ENCODE data around the gene GSTT2. TPM values are rescaled to one million over a fixed set of nuclear protein-coding genes. Genes with fewer than 3 reads are reported as not detected.

GSTT2 gene
- polyA plus RNA-seq, 2 of the 4 experiments (the other 2 are of a cell fraction): 0.14 TPM; not detected in 1

GRCh38 chr22:24016156-24016555 is 36.2 kb downstream of the GSTT2 start (continued):
- no peak for TF ChIP-seq ELK1 (IDR thresholded peaks at IDR 0.05; ENCODE audit: low read depth, low read length)
- TF ChIP-seq CHD4 (IDR thresholded peaks at IDR 0.05; ENCODE audit: borderline replicate concordance): no peak

DNA sequence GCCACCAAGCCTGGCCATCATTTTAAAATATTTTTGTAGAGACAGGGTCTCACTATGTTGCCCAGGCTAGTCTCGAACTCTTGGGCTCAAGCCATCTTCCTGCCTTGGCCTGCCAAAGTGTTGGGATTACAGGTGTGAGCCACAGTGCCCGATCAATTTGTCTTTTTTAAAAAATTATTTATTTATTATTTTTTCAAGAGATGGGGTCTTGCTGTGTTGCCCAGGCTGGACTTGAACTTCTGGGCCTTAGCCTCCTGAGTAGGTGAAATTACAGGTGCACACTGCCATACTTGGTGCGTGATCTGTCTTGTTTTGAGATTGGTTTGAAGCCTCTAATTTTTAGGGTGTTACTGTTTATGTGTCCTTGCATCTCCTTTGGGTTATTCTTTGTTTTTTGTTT is 41.4 kb downstream of the GSTT2 start:
- no peak for FAIRE-seq
- ChIA-PET CTCF (no interaction called here), POLR2A (no interaction called here)
- ATAC-seq: no peak
- Histone ChIP-seq H3K4me2 (no peak overlapping the region), H3K27ac (no peak overlapping the region), H3K4me3 (no peak overlapping the region), H3K4me1 (no peaks in the 10 kb centered on the region), H3K9me3 (no peaks in the 10 kb centered on the region)
- TF ChIP-seq ZC3H11A (IDR thresholded peaks at IDR 0.05) (no peak), POLR2AphosphoS2 (conservative IDR thresholded peaks at IDR 0.05; ENCODE audit: low read length) (no peak), POLR2A (IDR thresholded peaks at IDR 0.05; ENCODE audit: low read length) (no peak), HES2 (IDR thresholded peaks at IDR 0.05) (no peak), NPAS2 (CRISPR knock-in tag; IDR thresholded peaks at IDR 0.05; ENCODE audit: borderline replicate concordance) (no peak), BHLHE40 (IDR thresholded peaks at IDR 0.05; ENCODE audit: low read depth, low read length) (no peak), EP300 (IDR thresholded peaks at IDR 0.05) (no peak), PHF8 (IDR thresholded peaks at IDR 0.05; ENCODE audit: borderline replicate concordance, low read depth) (no peak), HDAC2 (IDR thresholded peaks at IDR 0.05) (no peak), CHD4 (IDR thresholded peaks at IDR 0.05; ENCODE audit: borderline replicate concordance) (no peak), HOXB13 (CRISPR knock-in tag; IDR thresholded peaks at IDR 0.05; ENCODE audit: low read depth) (no peak), ELK1 (IDR thresholded peaks at IDR 0.05; ENCODE audit: low read depth, low read length) (no peak), FOSL2 (IDR thresholded peaks at IDR 0.05) (no peak), FOSL2 (CRISPR knock-in tag; IDR thresholded peaks at IDR 0.05) (no peak), EHF (CRISPR knock-in tag; IDR thresholded peaks at IDR 0.05) (no peak), CHD2 (IDR thresholded peaks at IDR 0.05; ENCODE audit: low read length, partially characterized antibody) (no peak), KDM1A (IDR thresholded peaks at IDR 0.05; ENCODE audit: low read depth) (no peak)
- TF ChIP-seq, protein P1, sequence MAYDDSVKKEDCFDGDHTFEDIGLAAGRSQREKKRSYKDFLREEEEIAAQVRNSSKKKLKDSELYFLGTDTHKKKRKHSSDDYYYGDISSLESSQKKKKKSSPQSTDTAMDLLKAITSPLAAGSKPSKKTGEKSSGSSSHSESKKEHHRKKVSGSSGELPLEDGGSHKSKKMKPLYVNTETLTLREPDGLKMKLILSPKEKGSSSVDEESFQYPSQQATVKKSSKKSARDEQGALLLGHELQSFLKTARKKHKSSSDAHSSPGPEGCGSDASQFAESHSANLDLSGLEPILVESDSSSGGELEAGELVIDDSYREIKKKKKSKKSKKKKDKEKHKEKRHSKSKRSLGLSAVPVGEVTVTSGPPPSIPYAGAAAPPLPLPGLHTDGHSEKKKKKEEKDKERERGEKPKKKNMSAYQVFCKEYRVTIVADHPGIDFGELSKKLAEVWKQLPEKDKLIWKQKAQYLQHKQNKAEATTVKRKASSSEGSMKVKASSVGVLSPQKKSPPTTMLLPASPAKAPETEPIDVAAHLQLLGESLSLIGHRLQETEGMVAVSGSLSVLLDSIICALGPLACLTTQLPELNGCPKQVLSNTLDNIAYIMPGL (CRISPR knock-in tag; IDR thresholded peaks at IDR 0.05; ENCODE audit: borderline replicate concordance): no peak
- TF ChIP-seq, protein P2, sequence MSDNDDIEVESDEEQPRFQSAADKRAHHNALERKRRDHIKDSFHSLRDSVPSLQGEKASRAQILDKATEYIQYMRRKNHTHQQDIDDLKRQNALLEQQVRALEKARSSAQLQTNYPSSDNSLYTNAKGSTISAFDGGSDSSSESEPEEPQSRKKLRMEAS (IDR thresholded peaks at IDR 0.05): no peak
- 91% methylated on average over 3 of the region's 3 CpGs for WGBS (ENCODE audit: missing lambda C conversion rate)
- no peak for DNase-seq (ENCODE audit: low read depth in 1 of 2, low spot score in 1 of 2)

GRCh38 chr22:24023204-24023789 is 43.4 kb downstream of the GSTT2 start:
- CTCF ChIA-PET: no interaction called here

More at GRCh38 chr22:24023204-24023789, 43.4 kb downstream of the GSTT2 start:
- H3K4me1 ChIP-seq: no peaks in the 10 kb centered on the region
- TF ChIP-seq MYC (IDR thresholded peaks at IDR 0.05; ENCODE audit: borderline replicate concordance, low read length) (no peak), EHF (CRISPR knock-in tag; IDR thresholded peaks at IDR 0.05) (no peak), KDM1A (IDR thresholded peaks at IDR 0.05; ENCODE audit: low read depth) (no peak), NPAS2 (CRISPR knock-in tag; IDR thresholded peaks at IDR 0.05; ENCODE audit: borderline replicate concordance) (no peak), TFCP2L1 (CRISPR knock-in tag; IDR thresholded peaks at IDR 0.05) (no peak), HOXB13 (CRISPR knock-in tag; IDR thresholded peaks at IDR 0.05; ENCODE audit: low read depth) (no peak)
- no peak overlapping the region for H3K4me2 ChIP-seq
- no peak overlapping the region for H3K27ac ChIP-seq
- no peak for FAIRE-seq
- no peak for ATAC-seq
- POLR2A ChIA-PET: no interaction called here
- no peak for DNase-seq (ENCODE audit: low read depth in 1 of 2, low spot score in 1 of 2)
- H3K4me3 ChIP-seq: no peak overlapping the region
- no peaks in the 10 kb centered on the region for H3K9me3 ChIP-seq
